HepG2 (cell line): ENCODE measurements around the gene MFSD11. TPM values are rescaled to one million over a fixed set of nuclear protein-coding genes. Genes with fewer than 3 reads are reported as not detected.

Experiments
- ATAC-seq: fragments of 200-7000 bp; cut with Tn5 transposase; 3 replicates; pipeline ENCODE4 v1.9.1; 2020; ENCODE audit warnings: mild to moderate bottlenecking, moderate library complexity
- BruUV-seq: library from RNA; stranded (reverse); fragments of 400-500 nt; replicated peaks from 2 replicates; lab custom pipeline; 2021; lab: Mats Ljungman, UMichigan
- CTCF ChIA-PET: fragments of 300-600 bp; formaldehyde crosslinking; extraction: SDS; loops from one replicate; lab custom pipeline; 2021; ENCODE audit warnings: low total read pairs, inconsistent platforms, low intra/inter-chr PET ratio; lab: Yijun Ruan, JAX
- POLR2A ChIA-PET: fragments of 350-600 bp; sonication (Branson Sonifier 250); formaldehyde crosslinking; loops from one replicate; lab custom pipeline; 2020; ENCODE audit warnings: antibody characterized with exemption, inconsistent platforms; lab: Yijun Ruan, JAX
- DNase-seq: peaks from one replicate; pipeline ENCODE4 v3.0.0-alpha.2; 2015; ENCODE audit warnings: low spot score
- FAIRE-seq: peaks from 3 replicates; lab custom pipeline; 2011; peaks lifted over from hg19 to GRCh38; lab: Jason Lieb, UNC
- H2AFZ ChIP-seq: one replicate; pipeline ENCODE4 v1.6.1; 2011; ENCODE audit warnings: low read length, inconsistent platforms
- H3K27ac ChIP-seq: fragments of 300-600 bp; 3 replicates; pipeline ENCODE4 v1.8.0; 2011; ENCODE audit warnings: mixed run types, mild to moderate bottlenecking, mixed read lengths, low read length, inconsistent platforms; ENCODE audit not compliant: insufficient read depth; ENCODE audit errors: extremely low read length
- H3K27me3 ChIP-seq, 2 experiments: fragments of 200-600 bp in 1 of 2; 2 replicates in 1 of 2; 3 replicates in 1 of 2; pipeline versions ENCODE4 v1.6.0 to v1.8.0; 2011; ENCODE audit warnings: low read length in 2 of 2, mild to moderate bottlenecking in 2 of 2, moderate library complexity in 2 of 2, inconsistent platforms in 1 of 2; ENCODE audit not compliant: insufficient read depth in 2 of 2, control insufficient read depth in 1 of 2
- H3K36me3 ChIP-seq, 2 experiments: fragments of 200-600 bp in 1 of 2; replicated peaks in 1 of 2; 2 replicates in 1 of 2; 3 replicates in 1 of 2; pipeline versions ENCODE4 v1.5.1 to v1.8.0; 2011; ENCODE audit warnings: low read length in 2 of 2, inconsistent platforms in 1 of 2; ENCODE audit not compliant: insufficient read depth in 2 of 2, control insufficient read depth in 1 of 2
- H3K4me1 ChIP-seq: 2 replicates; pipeline ENCODE4 v1.5.1; 2012; ENCODE audit warnings: low read length, inconsistent platforms; ENCODE audit not compliant: insufficient read depth
- H3K4me2 ChIP-seq: 2 replicates; pipeline ENCODE4 v1.6.0; 2011; ENCODE audit warnings: low read depth, low read length, inconsistent platforms
- H3K4me3 ChIP-seq, 3 experiments: fragments of 200-600 bp in 1 of 3; sonication (generic), shearing (Covaris generic) in 1 of 3; replicated peaks in 1 of 3; 2 replicates each; pipeline ENCODE4 v1.5.1; 2011 to 2016; ENCODE audit warnings: low read length in 3 of 3, inconsistent platforms in 2 of 3, low read depth in 2 of 3, mild to moderate bottlenecking in 2 of 3, control low read depth in 1 of 3, mixed read lengths in 1 of 3; ENCODE audit not compliant: insufficient read depth in 1 of 3
- H3K79me2 ChIP-seq: one replicate; pipeline ENCODE4 v1.6.1; 2011; ENCODE audit warnings: low read length, inconsistent platforms; ENCODE audit not compliant: insufficient read depth
- H3K9ac ChIP-seq: 2 replicates; pipeline ENCODE4 v1.6.0; 2011; ENCODE audit warnings: mild to moderate bottlenecking, low read depth, low read length, inconsistent platforms; ENCODE audit not compliant: insufficient read depth
- H3K9me3 ChIP-seq: 2 replicates; pipeline ENCODE4 v1.5.1; 2012; ENCODE audit warnings: mild to moderate bottlenecking, low read length
- H4K20me1 ChIP-seq: 2 replicates; pipeline ENCODE4 v1.6.0; 2011; ENCODE audit warnings: inconsistent platforms, mild to moderate bottlenecking, low read length, moderate library complexity; ENCODE audit not compliant: insufficient read depth
- CEBPG ChIP-seq: IDR thresholded peaks from 2 replicates; pipeline ENCODE4 v1.6.1; 2016
- EZH2 ChIP-seq: conservative IDR thresholded peaks from 2 replicates; pipeline ENCODE4 v1.6.1; 2012; ENCODE audit warnings: mild to moderate bottlenecking, low read depth, low read length, moderate library complexity
- FOSL2 ChIP-seq: sonication (generic); formaldehyde crosslinking; IDR thresholded peaks from 2 replicates; pipeline ENCODE4 v1.4.0; 2020; ENCODE audit warnings: missing genetic modification reagents
- FOXA1 ChIP-seq, 2 experiments: fragments of 450-650 bp in 1 of 2; sonication (generic) in 1 of 2; formaldehyde crosslinking in 1 of 2; IDR thresholded peaks; 2 replicates each; pipeline versions ENCODE4 v1.4.0 to v1.6.1; 2016 to 2020; ENCODE audit warnings: missing genetic modification reagents in 1 of 2
- GATA4 ChIP-seq: sonication (generic); IDR thresholded peaks from 2 replicates; pipeline ENCODE4 v1.6.1; 2016; ENCODE audit warnings: antibody characterized with exemption, low read depth, borderline replicate concordance
- MYNN ChIP-seq: sonication (generic); formaldehyde crosslinking; IDR thresholded peaks from 2 replicates; pipeline ENCODE4 v1.4.0; 2020; ENCODE audit warnings: mild to moderate bottlenecking, low read depth, missing genetic modification reagents
- SMAD3 ChIP-seq: sonication (generic); formaldehyde crosslinking; IDR thresholded peaks from 2 replicates; pipeline ENCODE4 v1.4.0; 2020; ENCODE audit warnings: missing genetic modification reagents
- SNAI1 ChIP-seq: sonication (generic); formaldehyde crosslinking; IDR thresholded peaks from 2 replicates; pipeline ENCODE4 v1.5.0; 2020; ENCODE audit warnings: mild to moderate bottlenecking, missing genetic modification reagents, borderline replicate concordance
- ZNF235 ChIP-seq: sonication (generic); formaldehyde crosslinking; IDR thresholded peaks from 2 replicates; pipeline ENCODE4 v1.8.1; 2023; ENCODE audit warnings: mild to moderate bottlenecking, missing genetic modification reagents, borderline replicate concordance
- ZNF292 ChIP-seq: sonication (generic); formaldehyde crosslinking; IDR thresholded peaks from 2 replicates; pipeline ENCODE4 v1.8.1; 2022; ENCODE audit warnings: mild to moderate bottlenecking, low read depth, missing genetic modification reagents, borderline replicate concordance
- ZNF367 ChIP-seq: sonication (generic); formaldehyde crosslinking; IDR thresholded peaks from 2 replicates; pipeline ENCODE4 v1.4.0; 2020; ENCODE audit warnings: missing genetic modification reagents, borderline replicate concordance
- ZNF501 ChIP-seq: sonication (generic); formaldehyde crosslinking; IDR thresholded peaks from 2 replicates; pipeline ENCODE4 v1.5.1; 2020; ENCODE audit warnings: mild to moderate bottlenecking, moderate library complexity, missing genetic modification reagents
- ZNF547 ChIP-seq: sonication (generic); formaldehyde crosslinking; IDR thresholded peaks from 2 replicates; pipeline ENCODE4 v1.5.1; 2020; ENCODE audit warnings: mild to moderate bottlenecking, missing genetic modification reagents
- ZNF562 ChIP-seq: sonication (generic); formaldehyde crosslinking; IDR thresholded peaks from 2 replicates; pipeline ENCODE4 v1.8.0; 2022; ENCODE audit warnings: missing genetic modification reagents, borderline replicate concordance
- ZNF883 ChIP-seq: sonication (generic); formaldehyde crosslinking; IDR thresholded peaks from 2 replicates; pipeline ENCODE4 v1.5.1; 2020; ENCODE audit warnings: mild to moderate bottlenecking, missing genetic modification reagents; ENCODE audit errors: not compliant biosample characterization
- ZSCAN20 ChIP-seq: sonication (generic); formaldehyde crosslinking; IDR thresholded peaks from 2 replicates; pipeline ENCODE4 v1.4.0; 2020; ENCODE audit warnings: missing genetic modification reagents, mild to moderate bottlenecking, borderline replicate concordance
- WGBS: methylation state at CpG from one replicate; pipeline ENCODE4 v1.1.6; 2017; ENCODE audit warnings: low lambda C conversion rate; 5-methylcytosine and 5-hydroxymethylcytosine counted together
- in situ Hi-C: cut with HindIII; loops from 2 replicates; pipeline ENCODE4 v1.10.0; 2017; ENCODE audit warnings: low pct_unique_long_range_greater_than_20kb; ENCODE audit not compliant: extremely low pct_ligation_motif_present
- intact Hi-C: fragments of 100-400 bp; cut with micrococcal nuclease; formaldehyde crosslinking; loops from one replicate; pipeline ENCODE4 v1.10.0; 2022; ENCODE audit not compliant: unreplicated experiment
- polyA plus RNA-seq, 8 experiments: library from polyadenylated mRNA; depleted of rRNA in 3 of 8; stranded (reverse) in 7 of 8; unstranded in 1 of 8; fragments of >200 nt; fragmentation: Illumina TruSeq in 4 of 8; extraction: Trizol in 4 of 8; gene quantifications; 2 replicates each; pipeline versions ENCODE4 v1.2.1 to v1.2.3, GENCODE V29; 2011 to 2016; ENCODE audit warnings: low read depth in 4 of 8, missing spikeins in 1 of 8, mixed read lengths in 1 of 8; ENCODE audit not compliant: insufficient read depth in 1 of 8
- total RNA-seq, 5 experiments: library from RNA; depleted of rRNA; stranded (reverse); fragments of >200 nt; fragmentation: Illumina TruSeq; extraction: Trizol; gene quantifications; 2 replicates each; pipeline ENCODE4 v1.2.3, GENCODE V29; 2016; ENCODE audit warnings: low read depth in 1 of 5
- TF ChIP-seq, protein P1 (sequence below): sonication (generic); formaldehyde crosslinking; IDR thresholded peaks from 2 replicates; pipeline ENCODE4 v1.4.0; 2020; ENCODE audit warnings: missing genetic modification reagents; ENCODE audit errors: not compliant biosample characterization
- TF ChIP-seq, protein P2 (sequence below): sonication (generic); formaldehyde crosslinking; IDR thresholded peaks from 2 replicates; pipeline ENCODE4 v1.8.1; 2022; ENCODE audit warnings: mild to moderate bottlenecking, missing genetic modification reagents
- TF ChIP-seq, protein P3 (sequence below): IDR thresholded peaks from 2 replicates; pipeline ENCODE4 v1.6.1; 2016
- TF ChIP-seq, protein P4 (sequence below): sonication (generic); formaldehyde crosslinking; IDR thresholded peaks from 2 replicates; pipeline ENCODE4 v1.5.0; 2020; ENCODE audit warnings: missing genetic modification reagents

MFSD11 gene
- total and polyA plus RNA-seq, 2 of the 13 experiments (the other 11 are each of a cell fraction or from before 2014, with no cell fraction given): 26.1 to 36.3 TPM

DNA sequence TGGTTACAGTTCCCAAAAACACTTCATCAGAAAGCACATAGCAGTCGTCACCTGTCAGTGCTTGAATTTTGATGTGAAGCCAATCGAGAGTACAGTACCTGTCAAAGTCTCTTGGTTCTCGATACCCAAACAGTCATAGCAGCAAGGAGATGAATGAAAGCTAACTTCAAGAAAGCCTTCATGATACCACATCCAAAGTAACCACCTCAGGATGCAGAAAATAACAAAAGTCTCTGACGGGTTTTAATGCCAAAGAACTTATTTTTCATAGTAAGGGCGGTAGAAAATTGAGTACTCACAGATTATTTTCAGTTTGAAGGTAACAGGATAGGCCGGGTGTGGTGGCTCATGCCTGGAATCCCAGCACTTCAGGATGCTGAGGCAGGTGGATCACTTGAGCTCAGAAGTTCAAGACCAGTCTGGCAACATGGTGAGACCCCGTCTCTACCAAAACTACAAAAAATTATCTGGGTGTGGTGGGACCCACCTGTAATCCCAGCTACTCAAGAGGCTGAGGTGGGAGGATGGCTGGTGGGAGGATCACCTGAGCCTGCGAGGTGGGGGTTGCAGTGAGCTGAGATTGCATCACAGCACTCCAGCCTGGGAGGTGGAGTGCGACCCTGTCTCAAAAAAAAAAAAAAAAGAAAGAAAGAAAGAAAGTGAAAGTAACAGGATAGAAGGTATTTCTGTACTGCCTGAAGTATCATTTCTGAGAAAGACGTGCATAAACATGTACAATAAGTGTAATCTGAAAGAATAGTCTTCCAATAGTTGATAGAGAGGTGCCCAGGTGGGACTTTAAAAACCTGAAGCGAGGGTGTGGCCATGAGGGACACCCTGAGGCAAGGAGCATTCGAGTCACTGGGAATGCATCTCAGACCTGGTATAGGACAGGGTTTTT, 15.4 kb downstream of the MFSD11 start:
- Histone ChIP-seq H3K9me3 (peaks cover under 1% of the 10 kb centered on the region; the same call in 1 of the 2 replicates), H3K79me2 (no peaks in the 10 kb centered on the region), H4K20me1 (no peaks in the 10 kb centered on the region; the same call in 1 of the 2 replicates), H3K36me3 (peaks cover 6 to 25% of the 10 kb centered on the region in 2 experiments; a peak in 4 of 5 replicates), H2AFZ (no peak overlapping the region), H3K4me2 (no peak overlapping the region), H3K27ac (no peak overlapping the region), H3K27me3 (no peaks in the 10 kb centered on the region), H3K4me3 (no peak overlapping the region), H3K9ac (no peak overlapping the region), H3K4me1 (no peaks in the 10 kb centered on the region)
- in situ Hi-C loops: no loop called here
- no peak for TF ChIP-seq SNAI1
- TF ChIP-seq FOXA1 (IDR thresholded peaks at IDR 0.05): no peak
- TF ChIP-seq FOXA1 (CRISPR knock-in tag; IDR thresholded peaks at IDR 0.05): no peak
- TF ChIP-seq, protein P1, sequence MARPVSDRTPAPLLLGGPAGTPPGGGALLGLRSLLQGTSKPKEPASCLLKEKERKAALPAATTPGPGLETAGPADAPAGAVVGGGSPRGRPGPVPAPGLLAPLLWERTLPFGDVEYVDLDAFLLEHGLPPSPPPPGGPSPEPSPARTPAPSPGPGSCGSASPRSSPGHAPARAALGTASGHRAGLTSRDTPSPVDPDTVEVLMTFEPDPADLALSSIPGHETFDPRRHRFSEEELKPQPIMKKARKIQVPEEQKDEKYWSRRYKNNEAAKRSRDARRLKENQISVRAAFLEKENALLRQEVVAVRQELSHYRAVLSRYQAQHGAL: no peak
- no peak for TF ChIP-seq ZNF501 (CRISPR knock-in tag)
- TF ChIP-seq ZNF547 (CRISPR knock-in tag): no peak
- TF ChIP-seq, protein P2, sequence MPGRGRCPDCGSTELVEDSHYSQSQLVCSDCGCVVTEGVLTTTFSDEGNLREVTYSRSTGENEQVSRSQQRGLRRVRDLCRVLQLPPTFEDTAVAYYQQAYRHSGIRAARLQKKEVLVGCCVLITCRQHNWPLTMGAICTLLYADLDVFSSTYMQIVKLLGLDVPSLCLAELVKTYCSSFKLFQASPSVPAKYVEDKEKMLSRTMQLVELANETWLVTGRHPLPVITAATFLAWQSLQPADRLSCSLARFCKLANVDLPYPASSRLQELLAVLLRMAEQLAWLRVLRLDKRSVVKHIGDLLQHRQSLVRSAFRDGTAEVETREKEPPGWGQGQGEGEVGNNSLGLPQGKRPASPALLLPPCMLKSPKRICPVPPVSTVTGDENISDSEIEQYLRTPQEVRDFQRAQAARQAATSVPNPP (CRISPR knock-in tag): no peak
- no peak for TF ChIP-seq ZNF562
- no peak for TF ChIP-seq SMAD3 (CRISPR knock-in tag)
- no peak for TF ChIP-seq EZH2
- TF ChIP-seq ZNF292 (CRISPR knock-in tag): no peak
- TF ChIP-seq, protein P3, sequence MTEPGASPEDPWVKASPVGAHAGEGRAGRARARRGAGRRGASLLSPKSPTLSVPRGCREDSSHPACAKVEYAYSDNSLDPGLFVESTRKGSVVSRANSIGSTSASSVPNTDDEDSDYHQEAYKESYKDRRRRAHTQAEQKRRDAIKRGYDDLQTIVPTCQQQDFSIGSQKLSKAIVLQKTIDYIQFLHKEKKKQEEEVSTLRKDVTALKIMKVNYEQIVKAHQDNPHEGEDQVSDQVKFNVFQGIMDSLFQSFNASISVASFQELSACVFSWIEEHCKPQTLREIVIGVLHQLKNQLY (CRISPR knock-in tag): no peak
- TF ChIP-seq FOSL2 (CRISPR knock-in tag): no peak
- TF ChIP-seq CEBPG (CRISPR knock-in tag): no peak
- TF ChIP-seq GATA4: no peak
- no peak for TF ChIP-seq MYNN (CRISPR knock-in tag)
- TF ChIP-seq, protein P4, sequence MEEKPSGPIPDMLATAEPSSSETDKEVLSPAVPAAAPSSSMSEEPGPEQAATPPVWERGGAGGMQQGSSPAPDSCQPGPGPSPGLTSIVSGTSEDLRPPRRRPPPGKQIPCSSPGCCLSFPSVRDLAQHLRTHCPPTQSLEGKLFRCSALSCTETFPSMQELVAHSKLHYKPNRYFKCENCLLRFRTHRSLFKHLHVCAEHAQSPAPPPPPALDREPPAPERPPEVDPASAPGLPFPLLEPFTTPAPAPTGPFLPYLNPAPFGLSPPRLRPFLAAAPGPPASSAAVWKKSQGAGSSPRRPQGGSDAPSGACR (CRISPR knock-in tag): no peak
- no peak for TF ChIP-seq ZSCAN20
- TF ChIP-seq ZNF883: no peak
- no peak for TF ChIP-seq ZNF367
- TF ChIP-seq ZNF235 (CRISPR knock-in tag): no peak
- POLR2A ChIA-PET: no interaction called here
- no peak for ATAC-seq
- intact Hi-C loops: no loop called here
- BruUV-seq: no TSS peak
- FAIRE-seq: no peak
- DNase-seq: no peak
- WGBS: 95% methylated on average over 12 of the region's 12 CpGs
- CTCF ChIA-PET: no interaction called here
